Activated CD8-positive, alpha-beta T cell treated with anti-CD3 and anti-CD28 coated beads for 36 hours (primary cell): ENCODE results near the gene ARHGEF28. TPM values are rescaled to one million over a fixed set of nuclear protein-coding genes. Genes with fewer than 3 reads are reported as not detected.

Source experiments
- ATAC-seq: fragments of 200-7000 bp; cut with Tn5 transposase; one replicate; pipeline ENCODE4 v1.10.0; 2021; ENCODE audit warnings: mild to moderate bottlenecking, moderate library complexity
- CTCF ChIA-PET: fragments of 350-600 bp; sonication (Branson Sonifier 250); formaldehyde crosslinking; loops from one replicate; lab custom pipeline; 2021; ENCODE audit warnings: antibody characterized with exemption; lab: Charles Lee
- POLR2A ChIA-PET: fragments of 350-600 bp; sonication (Branson Sonifier 250); formaldehyde crosslinking; loops from one replicate; lab custom pipeline; 2021; ENCODE audit warnings: antibody characterized with exemption; lab: Charles Lee
- DNase-seq: peaks from one replicate; pipeline ENCODE4 v3.0.0-alpha.2; 2020
- H3K27ac Mint-ChIP-seq: one replicate; pipeline ENCODE4 v1.8.0; 2021; ENCODE audit warnings: mild to moderate bottlenecking, mixed read lengths
- H3K27me3 Mint-ChIP-seq: one replicate; pipeline ENCODE4 v1.8.0; 2021; ENCODE audit warnings: mixed read lengths
- H3K36me3 Mint-ChIP-seq: one replicate; pipeline ENCODE4 v1.8.0; 2021; ENCODE audit warnings: low read depth, mixed read lengths
- H3K4me1 Mint-ChIP-seq: one replicate; pipeline ENCODE4 v1.8.0; 2021; ENCODE audit warnings: low read depth, mixed read lengths
- H3K4me3 Mint-ChIP-seq: one replicate; pipeline ENCODE4 v1.8.0; 2021; ENCODE audit warnings: mild to moderate bottlenecking, moderate library complexity, mixed read lengths
- H3K9me3 Mint-ChIP-seq: one replicate; pipeline ENCODE4 v1.8.0; 2021; ENCODE audit warnings: mixed read lengths
- CTCF ChIP-seq: fragments of 200-600 bp; IDR thresholded peaks from one replicate; pipeline ENCODE4 v1.8.0; 2022; ENCODE audit warnings: antibody characterized with exemption, mild to moderate bottlenecking
- intact Hi-C: fragments of 100-400 bp; cut with micrococcal nuclease; formaldehyde crosslinking; loops from one replicate; pipeline ENCODE4 v1.10.0; 2022
- total RNA-seq, 2 experiments: library from RNA; stranded (reverse); gene quantifications; one replicate each; pipeline ENCODE4 v1.2.3, GENCODE V29; 2021

The ARHGEF28 gene
- total RNA-seq, 2 experiments from 2014 or later: 0.05 TPM; not detected in 1

- Mint-ChIP-seq H3K36me3 (no peaks in the 10 kb centered on the region), H3K4me1 (no peaks in the 10 kb centered on the region), H3K9me3 (peaks cover 1% of the 10 kb centered on the region), H3K27me3 (peaks cover 27% of the 10 kb centered on the region), H3K27ac (no peak overlapping the region), H3K4me3 (no peak overlapping the region)
- TF ChIP-seq CTCF: no peak
- intact Hi-C loops: no loop called here
- ATAC-seq: no peak
- POLR2A ChIA-PET: no interaction called here
- no peak for DNase-seq
- CTCF ChIA-PET: no interaction called here
These were observed 125.4 kb downstream of the ARHGEF28 start for GRCh38 chr5:73751254-73751914.

GRCh38 chr5:73754254-73754653 lies 128.3 kb downstream of the ARHGEF28 start:
- TF ChIP-seq CTCF: no peak
- no peak overlapping the region for H3K27ac Mint-ChIP-seq
- H3K27me3 Mint-ChIP-seq: peaks cover 30% of the 10 kb centered on the region
- intact Hi-C loops: no loop called here
- ChIA-PET POLR2A (no interaction called here), CTCF (no interaction called here)
- no peak overlapping the region for H3K4me3 Mint-ChIP-seq
- DNase-seq: no peak
- H3K4me1 Mint-ChIP-seq: no peaks in the 10 kb centered on the region
- no peaks in the 10 kb centered on the region for H3K36me3 Mint-ChIP-seq
- no peaks in the 10 kb centered on the region for H3K9me3 Mint-ChIP-seq
- ATAC-seq: no peak

- intact Hi-C loops: no loop called here
- Mint-ChIP-seq H3K27me3 (peaks cover 13% of the 10 kb centered on the region), H3K36me3 (no peaks in the 10 kb centered on the region), H3K4me3 (no peak overlapping the region), H3K9me3 (no peaks in the 10 kb centered on the region), H3K4me1 (no peaks in the 10 kb centered on the region), H3K27ac (no peak overlapping the region)
- ChIA-PET CTCF (no interaction called here), POLR2A (no interaction called here)
- DNase-seq: no peak
- ATAC-seq: no peak
- TF ChIP-seq CTCF: no peak
These were observed 131.4 kb downstream of the ARHGEF28 start for GRCh38 chr5:73757416-73757815.

- no peaks in the 10 kb centered on the region for H3K4me1 Mint-ChIP-seq
- H3K27ac Mint-ChIP-seq: no peak overlapping the region
- ChIA-PET CTCF (no interaction called here), POLR2A (no interaction called here)
- no peaks in the 10 kb centered on the region for H3K9me3 Mint-ChIP-seq
- no peak for TF ChIP-seq CTCF
- H3K4me3 Mint-ChIP-seq: no peak overlapping the region
- ATAC-seq (no peak), DNase-seq (no peak)
- H3K36me3 Mint-ChIP-seq: no peaks in the 10 kb centered on the region
- peaks cover 5% of the 10 kb centered on the region for H3K27me3 Mint-ChIP-seq
- intact Hi-C loops: no loop called here
These were observed 133.8 kb downstream of the ARHGEF28 start for GRCh38 chr5:73759771-73760170.

- DNase-seq (no peak), ATAC-seq (no peak)
- no peaks in the 10 kb centered on the region for H3K36me3 Mint-ChIP-seq
- no peak overlapping the region for H3K27ac Mint-ChIP-seq
- peaks cover 1% of the 10 kb centered on the region for H3K27me3 Mint-ChIP-seq
- H3K4me1 Mint-ChIP-seq: no peaks in the 10 kb centered on the region
- intact Hi-C loops: no loop called here
- no peak overlapping the region for H3K4me3 Mint-ChIP-seq
- CTCF ChIA-PET: interaction anchor here (1.3 kb wide), 2 partner anchors 29 to 172 kb away, joined by 3 to 4 read pairs; no protein-coding TSS in a partner anchor
- H3K9me3 Mint-ChIP-seq: peaks cover 7% of the 10 kb centered on the region
- no peak for TF ChIP-seq CTCF
- POLR2A ChIA-PET: no interaction called here
These were observed 137.5 kb downstream of the ARHGEF28 start for GRCh38 chr5:73763300-73764032.
